ENCODE data around the gene GRN.
"Not testable (repeated sequence)": the region's sequence is repeated elsewhere in the genome, so short reads cannot be mapped to it uniquely, and the experiment has no call there.

The GRN gene

GRCh38 chr17:44361292-44362260 is 16.5 kb downstream of the GRN start:
- no peak for DNase-seq

GRCh38 chr17:44362459-44362948 is 17.4 kb downstream of the GRN start:
- no peak for DNase-seq

GRCh38 chr17:44362949-44363612 is 18.0 kb downstream of the GRN start:
- DNase-seq = no peak

GRCh38 chr17:44363613-44364159 is 18.6 kb downstream of the GRN start, which contains the start of gene FAM171A2:
Gene FAM171A2 (minus strand): TSS chr17:44363853. CDS start chr17:44363714, 139 bp downstream.
- peak in 1 of 2 donors; percentile 19 for DNase-seq

GRCh38 chr17:44365051-44365450 is 19.9 kb downstream of the GRN start:
- DNase-seq = not testable (repeated sequence)

GRCh38 chr17:44367231-44367979 is 22.3 kb downstream of the GRN start:
- DNase-seq = no peak

- DNase-seq = not testable (repeated sequence)
These were observed 23.5 kb downstream of the GRN start for GRCh38 chr17:44368391-44369243.

GRCh38 chr17:44369414-44370023 is 24.4 kb downstream of the GRN start:
- not testable (repeated sequence) for DNase-seq

- no peak for DNase-seq
These were observed 26.9 kb downstream of the GRN start for GRCh38 chr17:44372036-44372435.

- no peak for DNase-seq
These were observed 29.4 kb downstream of the GRN start for GRCh38 chr17:44374306-44375195.

GRCh38 chr17:44375196-44376017 is 30.3 kb downstream of the GRN start:
- DNase-seq = no peak

GRCh38 chr17:44376124-44376523 is 31.0 kb downstream of the GRN start:
- no peak for DNase-seq

GRCh38 chr17:44376779-44377178 is 31.7 kb downstream of the GRN start:
- no peak for DNase-seq

- no peak for DNase-seq
These were observed 33.1 kb downstream of the GRN start for GRCh38 chr17:44378171-44378705.

- no peak for DNase-seq
These were observed 34.8 kb downstream of the GRN start for GRCh38 chr17:44379887-44380286.

- no peak for DNase-seq
These were observed 35.7 kb downstream of the GRN start for GRCh38 chr17:44380767-44381166.

GRCh38 chr17:44381810-44382305 is 36.8 kb downstream of the GRN start:
- DNase-seq = no peak

- no peak for DNase-seq
These were observed 37.8 kb downstream of the GRN start for GRCh38 chr17:44382917-44383316.

GRCh38 chr17:44383363-44383762 is 38.3 kb downstream of the GRN start:
- no peak for DNase-seq
